NCI-H774 (cell line): ENCODE data around the gene ADSS2.
"Not testable (repeated sequence)": the region's sequence is repeated elsewhere in the genome, so short reads cannot be mapped to it uniquely, and the experiment has no call there.

Experiments used
- DNase-seq: peaks from one replicate; lab custom pipeline; 2025; lab: John Stamatoyannopoulos, UW

ADSS2 gene

DNA sequence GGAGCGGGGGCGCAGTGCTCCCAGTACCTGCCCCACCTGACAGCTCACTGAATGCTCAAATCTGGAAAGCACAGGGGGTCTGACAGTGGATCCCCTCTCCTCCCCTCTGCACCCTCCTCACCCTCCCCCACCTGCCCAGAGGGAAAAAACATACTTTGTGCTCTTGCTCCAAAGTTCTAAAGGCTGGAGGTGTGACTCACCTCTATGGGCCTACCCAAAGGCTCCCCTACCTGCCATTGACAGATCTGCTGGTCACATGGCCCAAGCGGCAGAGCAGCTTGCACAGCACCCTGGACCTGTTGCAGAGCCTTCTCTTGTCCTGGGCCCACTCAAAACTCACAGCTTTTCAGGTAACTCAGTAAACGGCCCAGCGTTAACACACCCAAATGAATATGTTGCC is 55.7 kb downstream of the ADSS2 start:
- DNase-seq: no peak

DNA sequence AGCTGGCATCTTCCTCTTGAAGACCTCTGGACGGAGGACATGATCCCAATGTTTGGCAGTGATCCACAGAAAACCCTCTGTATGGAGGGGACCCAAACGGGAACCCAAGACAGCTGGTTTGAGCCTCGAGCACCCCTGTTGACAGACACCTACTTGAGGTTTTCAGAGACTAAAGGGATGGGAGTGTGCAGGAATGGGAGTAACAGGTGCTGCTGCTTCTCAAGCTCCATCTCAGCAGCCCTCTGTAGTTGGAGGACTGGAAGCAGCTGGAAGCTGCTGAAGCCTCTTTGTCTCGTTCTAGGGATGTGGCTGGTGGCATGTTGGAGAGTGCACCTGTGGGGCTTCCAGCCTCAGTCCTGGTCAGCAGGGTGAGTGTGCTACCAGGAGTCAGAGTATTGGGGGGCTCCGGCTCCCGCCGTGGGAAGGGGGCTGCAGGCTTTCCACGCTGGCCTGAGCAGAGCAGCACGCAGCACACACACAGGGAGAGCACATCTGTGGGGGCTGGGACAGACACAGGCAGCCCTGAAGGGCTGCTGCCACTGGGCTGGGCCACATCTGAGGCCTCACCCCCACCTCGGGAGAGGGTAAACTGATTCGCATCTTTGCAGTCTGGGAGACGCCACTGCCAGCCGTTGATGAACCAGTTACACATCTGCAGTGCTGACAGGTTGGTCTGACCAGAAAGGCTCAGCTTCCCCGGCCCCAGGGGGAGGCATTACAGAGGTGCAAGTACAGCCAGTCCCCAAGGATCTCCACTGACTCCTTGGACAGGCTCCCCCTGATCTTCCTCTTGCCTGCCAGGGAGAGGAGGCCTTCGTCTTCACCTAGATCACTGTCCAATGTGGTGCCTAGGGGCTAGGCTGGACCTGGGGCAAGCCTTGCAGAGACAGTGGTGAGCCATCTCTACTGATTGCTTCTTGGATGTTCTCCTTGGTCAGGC is 56.6 kb downstream of the ADSS2 start:
- DNase-seq: no peak

- no peak for DNase-seq
These were observed 57.4 kb downstream of the ADSS2 start for GRCh38 chr1:244394346-244394745.

DNA sequence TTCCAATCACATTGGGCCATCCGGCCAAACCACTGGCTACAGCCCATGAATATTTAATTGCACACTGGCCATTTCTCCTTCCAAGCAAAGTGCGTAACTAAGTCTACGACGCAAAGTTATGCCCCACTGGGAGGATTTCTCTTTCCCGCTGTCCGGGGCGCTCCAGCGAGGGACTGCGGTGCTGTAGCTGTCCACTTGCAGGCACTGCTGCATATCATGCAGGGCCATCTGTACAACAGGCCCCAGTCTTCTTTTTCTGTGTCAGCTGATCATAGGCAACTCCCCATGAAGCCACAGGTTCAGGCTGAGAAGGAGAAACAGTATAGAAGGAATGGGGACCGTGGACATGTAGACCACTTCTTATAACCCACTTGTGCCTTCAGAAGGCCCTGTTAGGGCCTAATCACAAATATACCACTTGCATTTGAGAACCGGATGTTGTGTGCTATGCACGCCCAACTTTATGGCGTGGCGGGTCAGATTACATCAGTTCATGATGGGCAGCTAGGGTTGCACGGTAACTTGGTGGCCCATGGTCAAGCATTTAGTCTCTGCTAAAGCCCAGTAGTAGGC is 58.0 kb downstream of the ADSS2 start:
- DNase-seq: no peak

DNA sequence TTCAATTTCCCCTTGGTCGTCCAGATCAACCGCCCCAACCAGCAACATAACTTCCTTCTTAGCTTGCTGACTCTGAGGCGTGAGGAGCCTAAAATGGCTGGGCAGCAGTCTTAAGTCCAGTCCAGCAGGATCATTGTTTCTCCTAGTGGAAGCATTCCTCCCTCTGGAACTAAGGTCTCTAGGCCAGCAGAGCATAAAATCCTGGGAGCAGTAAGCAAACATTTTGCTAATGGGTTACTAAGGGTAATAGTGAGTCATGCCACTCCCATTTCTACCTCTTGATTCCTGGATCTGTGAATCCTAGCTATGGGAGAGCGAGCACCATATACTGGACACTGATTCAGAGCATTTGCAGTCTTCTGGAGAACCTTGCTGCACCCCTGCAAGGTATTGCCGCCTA is 59.9 kb downstream of the ADSS2 start:
- no peak for DNase-seq

DNA sequence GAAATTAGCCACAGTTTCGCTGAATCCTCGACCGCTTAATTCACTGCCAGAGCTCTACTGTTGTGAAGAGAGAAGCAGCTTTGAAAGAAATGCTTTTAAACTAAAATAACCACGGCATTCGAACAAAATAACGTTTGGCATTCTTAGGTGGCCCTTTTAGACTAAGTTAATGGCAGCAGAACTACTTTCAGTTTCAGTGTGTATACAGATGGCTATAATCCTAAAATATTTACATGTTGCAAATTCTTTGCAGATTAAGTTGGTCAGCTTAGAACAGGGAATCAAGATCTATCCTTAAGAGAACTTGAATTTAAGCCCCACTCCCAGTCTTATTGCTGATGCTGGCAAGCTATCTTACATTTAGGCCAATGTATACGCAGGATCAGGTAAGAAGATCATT is 62.7 kb downstream of the ADSS2 start:
- DNase-seq: no peak

DNA sequence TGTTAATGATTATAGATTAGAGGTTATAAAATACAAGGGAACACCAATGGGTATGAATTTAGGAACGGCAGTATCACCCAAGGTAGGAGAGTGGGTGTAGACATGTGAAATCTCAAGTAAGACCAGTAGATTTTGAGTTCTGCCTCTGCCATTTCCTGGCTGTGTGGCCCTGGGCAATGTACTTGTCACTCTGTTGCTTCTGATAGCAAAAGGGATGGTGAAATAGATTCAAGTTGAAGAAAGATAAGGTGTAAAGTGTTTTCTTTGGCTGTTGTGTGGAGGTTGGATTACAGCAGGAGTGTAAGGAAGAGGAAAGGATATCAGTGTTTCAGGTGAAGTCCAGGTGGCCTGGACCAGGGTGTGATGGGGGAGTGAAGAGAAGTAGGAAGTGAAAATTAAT is 64.3 kb downstream of the ADSS2 start:
- DNase-seq: no peak

GRCh38 chr1:244386595-244386994 is 65.1 kb downstream of the ADSS2 start:
- DNase-seq: no peak

GRCh38 chr1:244384066-244384465 is 67.6 kb downstream of the ADSS2 start:
- DNase-seq: no peak

- DNase-seq: no peak
These were observed 68.3 kb downstream of the ADSS2 start for GRCh38 chr1:244383278-244383884.

GRCh38 chr1:244381878-244382565 is 69.7 kb downstream of the ADSS2 start:
- no peak for DNase-seq

DNA sequence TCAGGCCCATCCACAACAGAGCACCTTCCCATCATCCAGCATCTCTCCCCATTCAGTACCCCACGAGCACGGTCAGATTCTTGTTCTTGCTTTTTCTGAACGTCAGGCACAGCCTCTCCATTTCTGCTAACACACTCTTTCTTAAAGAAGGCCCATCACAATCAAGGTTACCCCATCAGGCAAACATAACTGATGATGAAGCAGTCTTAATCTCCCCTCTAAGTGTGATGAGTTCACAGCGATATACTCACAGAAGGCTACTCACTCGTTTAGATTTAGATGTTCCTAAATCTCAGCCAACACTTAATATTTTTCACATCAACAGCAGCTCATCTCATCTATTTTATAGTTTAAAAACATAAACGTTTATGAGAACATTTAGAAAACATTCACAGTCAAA is 75.6 kb downstream of the ADSS2 start:
- DNase-seq: no peak

- DNase-seq: no peak
These were observed 76.7 kb downstream of the ADSS2 start for GRCh38 chr1:244375051-244375450.

GRCh38 chr1:244374484-244374883 is 77.2 kb downstream of the ADSS2 start:
- not testable (repeated sequence) for DNase-seq

DNA sequence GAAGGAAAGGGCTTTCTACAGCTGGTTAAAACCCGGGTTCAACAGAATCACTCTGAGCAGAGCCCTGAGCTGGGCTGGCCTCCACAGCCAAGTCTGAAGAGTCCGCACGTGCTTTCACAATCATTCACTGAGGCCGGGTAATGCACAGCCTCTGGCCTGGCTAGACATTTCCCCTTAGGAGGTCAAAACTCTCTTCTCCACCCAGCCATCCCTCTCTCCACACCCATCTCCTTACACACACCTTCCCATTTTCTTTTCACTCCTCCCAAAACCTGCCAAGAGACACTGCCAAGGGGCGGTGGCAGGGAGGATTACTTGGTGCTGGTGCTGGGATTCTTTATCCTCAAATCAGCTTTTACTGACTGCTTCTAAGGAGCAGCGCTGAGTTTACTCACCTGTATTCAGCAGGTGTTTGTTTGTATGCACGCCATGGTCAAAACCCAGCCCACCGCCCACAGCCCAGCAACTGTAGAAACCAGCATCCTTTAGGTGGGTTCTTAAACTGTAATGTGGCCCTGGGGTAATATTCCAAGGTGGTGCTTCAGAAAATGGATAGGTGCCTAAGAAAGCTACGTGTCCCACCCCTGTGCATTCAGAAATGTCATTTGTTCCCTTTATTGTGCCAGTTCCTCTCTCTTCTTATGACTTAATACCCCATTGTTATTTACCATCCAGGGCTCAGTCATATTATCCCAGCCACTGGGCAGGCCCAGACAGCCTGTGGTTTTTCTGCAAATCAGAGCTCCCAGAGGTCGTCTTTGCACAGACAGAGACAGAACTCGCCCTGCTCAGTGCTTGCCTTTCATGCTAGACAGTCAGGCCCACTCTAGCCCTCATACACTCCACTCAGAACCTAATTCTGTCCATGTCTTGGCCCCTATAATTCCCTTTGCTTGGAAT is 80.2 kb downstream of the ADSS2 start:
- DNase-seq: no peak

GRCh38 chr1:244370060-244370637 is 81.6 kb downstream of the ADSS2 start:
- no peak for DNase-seq

DNA sequence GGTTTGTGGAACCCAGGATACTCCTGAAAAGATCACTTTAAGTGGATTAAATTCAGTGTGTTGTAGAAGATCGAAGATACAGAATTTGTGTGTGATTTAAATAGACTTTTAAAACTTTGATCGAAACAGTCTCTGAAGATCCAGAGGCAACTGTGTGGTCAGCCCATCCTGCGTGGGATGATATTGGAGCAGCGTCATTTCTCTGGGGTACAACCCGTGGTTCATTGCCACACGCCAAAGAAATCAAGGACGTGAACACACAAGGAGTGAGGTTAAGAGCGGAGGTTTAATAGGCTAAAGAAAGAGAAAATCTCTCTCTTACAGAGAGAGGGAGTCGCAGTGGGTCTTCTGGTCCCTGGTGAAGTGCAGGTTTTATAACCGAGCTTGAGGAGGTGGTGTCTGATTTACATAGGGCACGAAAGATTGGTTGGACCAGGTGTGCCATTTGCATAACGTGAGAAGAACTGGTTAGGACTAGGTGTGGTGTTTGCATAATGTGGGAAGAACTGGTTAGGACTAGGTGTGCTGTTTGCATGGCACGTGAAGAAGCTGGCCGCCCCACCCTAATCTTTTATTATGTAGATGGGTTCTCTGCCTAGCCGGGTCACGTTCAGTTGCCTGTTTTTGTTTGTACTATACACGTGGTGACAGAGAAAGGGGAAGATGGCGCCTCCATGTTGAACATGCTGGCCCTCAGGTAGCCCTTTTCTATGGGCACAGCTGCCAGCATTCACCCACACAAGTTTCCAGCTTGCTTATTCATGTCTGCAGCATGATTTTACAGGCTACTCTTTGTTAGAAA is 82.3 kb downstream of the ADSS2 start:
- peak; percentile 48 for DNase-seq

- DNase-seq: no peak
These were observed 83.4 kb downstream of the ADSS2 start for GRCh38 chr1:244368279-244368678.

DNA sequence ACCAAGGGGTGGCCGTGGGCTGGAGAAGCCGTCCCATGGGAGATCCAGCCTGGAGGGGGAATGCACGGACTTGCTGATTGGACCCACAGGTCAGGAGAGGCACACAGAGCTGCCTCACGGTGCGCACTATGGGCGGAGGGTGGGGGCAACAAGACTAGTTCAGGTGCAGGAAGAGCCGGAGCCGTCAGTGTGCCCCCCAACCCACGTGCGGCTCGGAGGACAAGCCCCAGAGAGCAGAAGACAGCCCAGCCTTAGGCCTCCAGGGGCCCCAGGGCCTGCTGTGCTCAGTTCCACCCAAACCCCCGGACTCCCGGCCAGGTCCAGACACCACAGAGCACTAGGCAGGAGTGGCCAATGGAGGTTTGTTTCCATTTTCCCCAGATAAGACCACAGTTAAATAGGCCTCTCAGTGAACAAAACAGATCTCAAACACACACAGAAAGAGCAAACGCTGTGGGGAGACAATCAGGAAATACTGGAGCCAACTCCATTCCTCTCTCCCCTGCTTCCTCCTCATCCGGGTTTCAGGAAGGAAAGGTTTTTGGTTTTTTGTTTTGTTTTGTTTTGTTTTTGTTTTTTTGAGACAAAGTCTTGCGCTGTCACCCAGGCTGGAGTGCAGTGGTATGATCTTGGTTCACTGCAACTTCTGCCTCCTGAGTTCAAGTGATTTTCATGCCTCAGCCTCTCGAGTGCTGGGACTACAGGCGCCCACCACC is 84.2 kb downstream of the ADSS2 start:
- DNase-seq: no peak

GRCh38 chr1:244365809-244366208 is 85.9 kb downstream of the ADSS2 start:
- DNase-seq: no peak
